ENCODE measurements around the gene TBCD.

Gene TBCD

DNA sequence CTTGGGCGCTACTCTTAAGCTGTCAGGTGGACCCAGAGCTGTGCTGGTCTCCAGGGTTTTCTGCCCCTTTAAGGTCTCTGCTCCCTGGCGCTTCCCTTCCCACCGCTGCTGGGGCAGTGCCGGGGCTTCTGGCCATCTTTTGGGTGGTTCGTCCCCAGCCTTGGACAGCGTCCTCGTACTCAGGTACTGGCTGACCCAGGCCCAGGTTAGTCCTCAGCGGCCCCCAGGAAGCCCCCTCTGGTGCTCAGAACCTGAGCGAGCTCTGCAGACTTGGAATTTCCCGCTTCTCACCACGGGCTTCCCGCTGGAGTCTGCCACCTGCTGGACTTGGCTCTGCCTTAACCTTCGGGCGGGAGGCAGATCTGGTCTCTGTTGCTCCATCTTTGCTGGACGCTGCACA lies 182.0 kb downstream of the TBCD start:
- DNase-seq (ENCODE audit: low read depth in 1 of 2, low spot score in 1 of 2), result no peak

DNA sequence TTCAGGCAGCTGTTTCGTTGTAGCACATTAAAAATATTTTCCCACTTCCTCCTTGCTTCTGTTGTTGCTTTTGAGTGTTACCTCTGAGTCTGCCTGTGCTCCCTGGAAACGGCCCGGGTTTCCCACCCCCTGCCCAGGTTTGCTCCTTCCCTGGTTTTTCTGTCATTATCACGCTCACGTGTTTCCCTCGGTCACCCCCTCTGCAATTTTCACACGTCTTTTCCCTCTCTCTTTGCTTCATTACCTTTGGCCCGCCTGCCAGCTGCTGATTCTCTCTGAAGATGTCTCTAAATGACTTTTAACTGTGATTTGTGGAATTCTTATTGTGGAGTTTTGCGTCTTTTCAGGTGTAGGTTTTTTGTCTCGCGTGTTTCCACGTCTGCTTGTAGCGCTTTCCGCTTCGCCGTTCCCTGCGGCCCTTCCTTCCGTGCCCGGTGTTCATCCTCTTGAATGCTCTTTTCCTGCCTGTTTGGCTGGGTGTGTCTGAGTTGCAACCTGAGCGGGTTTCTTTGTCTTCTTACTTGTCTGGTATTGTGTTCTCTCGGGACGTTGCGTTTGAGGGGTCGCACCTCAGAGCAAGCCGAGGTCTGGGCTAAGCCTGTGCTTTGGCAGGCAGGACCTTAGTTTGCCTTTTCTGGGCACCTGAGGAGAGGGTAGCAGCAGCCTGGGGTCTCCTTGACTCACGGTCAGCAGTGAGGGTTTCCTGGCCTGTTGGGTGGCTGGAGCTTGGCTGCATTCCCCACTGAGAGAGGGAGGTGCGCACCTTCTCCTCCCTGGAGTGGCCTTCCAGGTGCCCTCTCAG lies 184.3 kb downstream of the TBCD start:
- no peak for DNase-seq (ENCODE audit: low read depth in 1 of 2, low spot score in 1 of 2)

DNA sequence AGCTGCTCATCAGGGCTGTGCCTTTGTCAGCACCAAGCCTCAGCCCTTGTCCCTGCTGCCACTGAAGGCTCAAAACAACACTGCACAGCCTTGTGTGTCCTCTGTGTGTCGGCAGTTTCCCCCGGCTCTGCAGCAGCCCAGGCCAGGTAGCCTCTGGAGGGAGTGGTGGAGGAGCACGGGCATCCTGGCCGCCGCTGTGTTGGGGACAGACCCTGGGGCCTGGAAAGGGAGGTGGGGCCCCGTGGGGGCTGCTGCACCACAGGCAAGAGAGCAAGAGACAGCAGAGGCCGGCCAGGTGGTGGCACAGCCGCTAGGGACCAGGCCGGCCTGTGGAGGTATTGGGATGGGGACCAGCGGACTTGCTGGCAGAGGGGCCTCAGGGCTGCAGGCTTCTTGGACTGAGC lies 184.9 kb downstream of the TBCD start:
- no peak for DNase-seq (ENCODE audit: low read depth in 1 of 2, low spot score in 1 of 2)

DNA sequence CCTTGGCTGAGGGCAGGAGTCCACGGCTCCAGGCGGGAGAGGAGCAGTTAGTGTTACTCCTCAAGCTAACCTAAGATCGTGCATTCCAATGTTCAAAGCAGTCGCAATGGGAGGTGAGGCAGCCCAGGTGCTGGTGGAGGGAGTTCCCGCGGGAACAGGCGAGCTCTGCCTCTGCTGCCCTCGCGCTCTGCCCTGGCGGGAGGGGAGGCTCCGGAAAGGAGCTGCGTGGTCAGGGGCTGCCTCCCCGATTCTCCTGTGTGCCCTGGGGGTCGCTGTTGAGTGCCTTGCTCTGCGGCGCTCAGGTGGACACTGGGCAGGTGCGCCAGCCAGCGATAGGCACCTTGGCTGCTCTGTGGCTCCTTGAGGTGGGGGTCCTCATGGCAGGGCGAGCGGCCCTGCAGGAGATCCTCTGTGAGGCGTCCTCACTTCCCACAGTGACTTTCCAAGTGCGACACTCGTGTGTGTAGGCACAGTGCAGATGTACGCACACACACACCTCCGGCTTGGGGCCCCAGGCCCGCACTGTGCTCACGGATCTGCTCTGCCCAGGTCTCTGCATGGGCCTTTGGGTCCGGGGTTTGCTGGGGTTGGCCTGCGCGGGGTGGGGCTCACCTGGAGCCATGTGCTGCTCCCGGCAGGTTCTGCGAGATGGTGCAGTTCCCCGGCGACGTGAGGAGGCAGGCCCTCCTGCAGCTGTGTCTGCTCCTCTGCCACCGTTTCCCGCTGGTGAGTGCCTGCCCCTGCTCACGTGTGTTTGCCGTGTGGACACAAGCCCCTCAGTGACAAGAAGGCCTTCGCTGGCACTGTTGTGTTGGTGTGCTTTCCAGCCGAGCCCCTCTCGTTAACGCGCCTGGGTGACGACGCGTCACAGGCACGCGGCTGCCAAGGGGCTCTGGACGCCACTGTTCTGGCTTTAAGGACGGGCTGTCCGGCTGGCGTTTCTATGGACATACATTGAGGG lies 185.8 kb downstream of the TBCD start:
- DNase-seq (ENCODE audit: low read depth in 1 of 2, low spot score in 1 of 2), result no peak

DNA sequence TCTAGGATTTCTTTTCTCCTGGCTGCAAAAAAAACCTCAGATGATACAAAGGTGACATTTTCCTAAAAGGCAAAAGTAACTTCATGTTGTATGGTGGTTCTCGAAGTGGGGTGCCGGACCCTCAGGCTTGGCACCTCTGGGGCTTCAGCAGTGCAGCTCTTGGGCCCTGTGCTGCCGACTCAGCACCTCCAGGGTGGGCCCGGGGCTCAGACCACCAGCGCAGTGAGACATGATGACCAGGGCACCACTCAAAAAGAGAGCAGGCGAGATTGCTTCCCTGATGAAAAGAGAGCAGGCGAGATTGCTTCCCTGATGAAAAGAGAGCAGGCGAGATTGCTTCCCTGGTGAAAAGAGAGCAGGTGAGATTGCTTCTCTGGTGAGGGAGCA lies 186.6 kb downstream of the TBCD start:
- DNase-seq (ENCODE audit: low read depth in 1 of 2, low spot score in 1 of 2), result no peak

DNA sequence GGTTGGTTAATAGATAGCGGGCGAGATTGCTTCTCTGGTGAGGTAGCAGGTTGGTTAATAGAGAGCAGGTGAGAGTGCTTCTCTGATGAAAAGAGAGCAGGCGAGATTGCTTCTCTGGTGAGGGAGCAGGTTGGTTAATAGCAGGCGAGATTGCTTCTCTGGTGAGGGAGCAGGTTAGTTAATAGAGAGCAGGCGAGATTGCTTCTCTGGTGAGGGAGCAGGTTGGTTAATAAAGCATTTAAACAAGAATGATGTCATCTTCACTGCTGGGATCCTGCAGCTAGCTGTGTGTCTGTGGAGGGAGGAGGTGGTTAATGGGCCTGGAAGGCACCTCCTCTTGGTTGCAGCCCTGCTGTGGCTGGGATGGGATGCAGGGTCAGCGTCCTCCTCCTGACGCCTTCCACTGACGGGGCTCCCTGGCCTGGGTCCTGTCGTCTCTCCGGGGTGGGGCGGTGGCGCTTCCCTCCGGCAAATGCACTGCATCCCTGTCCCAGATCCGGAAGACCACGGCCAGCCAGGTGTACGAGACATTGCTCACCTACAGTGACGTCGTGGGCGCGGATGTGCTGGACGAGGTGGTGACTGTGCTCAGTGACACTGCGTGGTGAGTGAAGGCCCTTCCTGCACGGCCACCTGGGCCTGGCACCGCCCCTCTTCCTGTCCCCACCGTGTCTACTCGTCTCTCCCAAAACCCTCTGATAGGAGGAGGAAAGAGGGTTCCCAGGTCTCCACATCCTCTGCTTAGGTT lies 187.2 kb downstream of the TBCD start:
- DNase-seq (ENCODE audit: low read depth in 1 of 2, low spot score in 1 of 2), result no peak

DNA sequence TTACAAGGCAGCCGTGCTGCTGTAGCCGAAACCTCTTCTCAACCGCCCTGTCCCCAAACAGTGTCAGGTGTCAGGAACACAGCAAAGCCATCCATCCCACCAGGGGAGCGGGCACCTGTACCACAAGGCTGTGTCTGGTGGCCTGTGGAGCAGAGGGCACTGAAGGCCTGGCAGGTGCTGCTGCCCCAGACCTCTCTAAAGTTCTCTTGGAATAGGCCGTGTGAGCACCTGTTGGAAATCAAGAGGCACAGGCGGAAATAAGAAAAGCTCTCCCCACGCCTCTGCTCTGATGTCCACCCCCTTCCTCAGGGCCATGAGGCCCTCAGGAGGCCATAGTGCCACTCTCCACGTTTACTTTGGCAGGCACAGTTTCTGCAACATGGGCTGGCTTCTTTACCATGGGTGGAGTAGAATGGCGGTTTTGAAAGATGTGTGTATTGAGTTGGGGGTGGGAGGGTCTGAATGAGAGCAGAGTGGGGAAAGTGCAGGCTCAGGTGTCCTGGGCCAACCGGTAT lies 187.8 kb downstream of the TBCD start:
- no peak for DNase-seq (ENCODE audit: low read depth in 1 of 2, low spot score in 1 of 2)

DNA sequence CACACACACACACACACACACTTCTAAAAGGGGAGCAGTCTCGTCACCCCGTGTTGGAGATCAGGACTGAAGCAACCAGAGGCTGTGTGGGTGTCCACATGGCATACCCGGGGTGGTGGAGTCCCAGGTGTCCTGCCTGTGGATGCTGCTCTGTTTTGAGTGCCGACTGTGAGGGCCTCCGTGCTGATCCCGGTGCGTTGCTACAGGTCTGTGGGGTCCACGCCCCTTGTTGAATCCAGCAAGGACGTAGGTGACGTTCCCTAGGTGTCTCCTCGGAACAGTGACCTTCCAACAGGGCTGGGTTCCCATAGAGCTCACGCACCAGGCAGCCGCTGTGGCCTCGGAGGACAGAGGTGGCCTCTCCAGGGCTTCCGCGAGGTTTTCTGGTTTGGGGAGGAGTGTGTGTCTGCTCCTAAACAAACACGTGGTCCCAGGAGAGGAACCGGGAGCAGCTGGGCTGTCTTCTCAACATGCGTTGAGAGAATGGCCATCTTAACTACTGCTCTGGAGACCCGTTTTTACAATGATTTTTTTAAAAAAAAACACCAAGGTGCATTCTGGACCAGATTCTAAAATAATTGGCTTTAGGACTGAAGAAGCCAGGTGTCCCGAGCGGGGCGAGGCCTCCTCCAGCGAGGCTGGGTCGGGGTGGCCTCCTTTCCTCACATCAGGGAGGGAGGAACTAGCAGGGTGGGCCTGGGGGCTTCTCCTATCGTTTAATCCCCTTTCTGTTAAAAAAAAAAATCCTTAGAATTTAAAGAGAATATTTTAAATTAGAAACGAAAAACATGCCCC lies 188.6 kb downstream of the TBCD start:
- DNase-seq (ENCODE audit: low read depth in 1 of 2, low spot score in 1 of 2), result no peak

DNA sequence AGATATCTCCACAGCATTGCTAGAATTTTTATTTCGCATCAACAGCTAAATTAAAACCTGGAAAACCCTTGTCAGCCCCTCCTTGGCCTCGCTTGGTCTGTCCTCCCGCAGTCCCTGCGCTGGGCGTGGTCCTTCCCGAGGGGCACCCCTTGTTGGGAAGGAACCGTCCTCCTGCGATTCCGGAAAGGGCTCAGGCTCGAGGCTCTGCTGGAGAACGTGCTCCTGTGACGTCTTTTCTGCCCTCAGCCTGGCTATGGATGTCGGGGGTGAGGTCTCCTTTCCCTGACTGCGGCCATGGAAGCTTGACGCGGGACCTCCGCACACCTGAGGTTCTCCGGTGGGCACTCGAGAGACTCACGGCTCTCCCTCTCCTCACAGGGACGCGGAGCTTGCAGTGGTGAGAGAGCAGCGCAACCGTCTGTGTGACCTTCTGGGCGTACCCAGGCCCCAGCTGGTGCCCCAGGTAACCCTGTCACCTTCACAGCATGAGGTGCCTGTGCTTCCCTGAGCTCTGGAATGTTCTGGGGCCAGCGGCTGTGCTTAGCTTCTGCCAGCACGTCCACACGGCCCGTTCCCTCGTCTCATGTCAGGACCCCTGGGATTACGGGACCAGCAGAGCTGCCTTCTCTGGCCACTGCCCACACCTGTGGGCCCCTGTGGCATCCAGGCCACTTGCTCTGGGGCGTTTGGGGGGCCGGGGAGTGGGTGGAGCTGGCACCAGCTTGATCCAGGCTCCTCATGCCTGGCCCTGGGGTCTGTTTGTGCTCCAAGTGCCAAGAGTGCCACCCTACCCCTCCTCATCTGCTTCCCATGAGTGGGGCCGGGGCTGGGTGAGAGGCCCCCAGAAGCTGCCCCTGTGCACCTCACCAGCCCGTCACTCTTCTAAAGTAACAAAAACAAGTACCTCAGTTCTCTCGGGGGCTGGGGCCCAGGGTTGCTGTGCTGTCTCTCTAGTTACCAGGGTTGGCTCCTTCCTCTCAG lies 189.4 kb downstream of the TBCD start:
- no peak for DNase-seq (ENCODE audit: low read depth in 1 of 2, low spot score in 1 of 2)

DNA sequence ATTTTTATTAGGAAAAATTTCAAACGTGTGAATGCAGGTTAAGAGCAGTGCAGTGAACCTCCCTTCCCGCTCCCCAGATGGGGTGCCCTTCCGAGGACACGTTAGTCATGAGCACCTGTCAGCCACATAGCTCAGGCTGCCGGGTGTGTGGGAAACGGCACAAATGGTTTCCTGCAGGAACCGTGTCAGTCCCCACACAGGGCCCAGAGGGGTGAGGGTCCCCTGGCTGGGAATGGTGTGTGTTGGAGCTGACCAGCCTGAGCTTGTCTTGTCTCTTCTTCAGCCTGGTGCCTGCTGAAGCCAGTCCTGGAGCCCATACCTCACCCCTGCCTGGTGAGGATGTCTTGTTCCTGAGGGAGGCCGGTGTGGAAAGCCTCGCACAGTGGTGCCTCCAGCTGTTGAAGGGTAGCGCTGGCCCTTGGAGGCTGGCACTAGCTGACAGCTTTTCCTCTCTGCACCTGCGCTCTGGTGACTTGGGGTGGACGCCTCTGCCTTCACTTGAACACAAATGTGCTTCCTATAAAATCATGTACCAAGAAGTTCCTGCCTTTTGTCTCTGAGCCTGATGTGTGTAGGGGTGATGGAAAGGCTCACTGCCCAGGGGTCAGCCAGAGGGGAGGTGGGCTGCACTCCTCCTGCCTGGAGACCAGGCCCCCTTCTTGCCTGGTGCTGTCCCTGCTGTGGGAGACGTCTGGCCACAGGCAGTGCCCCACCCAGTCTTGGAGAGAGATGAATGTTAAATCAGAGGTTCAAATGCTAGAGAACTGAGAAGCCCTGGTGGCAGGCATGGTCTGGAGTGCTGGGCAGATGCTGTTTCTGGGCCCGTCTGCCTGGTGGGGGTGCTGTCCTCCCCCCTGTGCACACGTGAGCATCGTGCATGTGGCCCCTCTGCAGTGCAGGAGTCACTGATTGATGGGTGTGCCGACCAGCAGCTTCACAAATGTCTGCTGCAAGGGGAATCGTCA lies 190.6 kb downstream of the TBCD start:
- DNase-seq (ENCODE audit: low read depth in 1 of 2, low spot score in 1 of 2), result no peak

DNA sequence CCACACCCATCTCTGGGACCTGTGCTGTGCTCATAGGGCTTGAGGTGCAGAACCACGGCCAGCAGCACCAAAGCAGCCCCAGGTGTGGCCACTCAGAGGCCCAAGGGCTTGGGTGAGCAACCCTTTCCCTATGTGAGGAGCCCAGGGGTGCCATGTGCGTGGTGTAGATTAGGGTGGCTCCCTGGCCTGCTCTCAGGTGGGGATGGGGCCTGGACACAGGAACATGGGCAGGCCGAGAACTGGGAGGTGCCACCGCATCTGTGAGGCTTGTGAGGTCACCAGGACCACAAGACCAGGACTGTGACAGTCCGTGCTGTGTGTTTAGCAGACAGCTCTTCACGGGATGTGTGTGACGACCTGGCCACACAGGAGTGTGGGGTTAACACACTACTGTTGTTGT lies 191.5 kb downstream of the TBCD start:
- DNase-seq (ENCODE audit: low read depth in 1 of 2, low spot score in 1 of 2), result no peak

DNA sequence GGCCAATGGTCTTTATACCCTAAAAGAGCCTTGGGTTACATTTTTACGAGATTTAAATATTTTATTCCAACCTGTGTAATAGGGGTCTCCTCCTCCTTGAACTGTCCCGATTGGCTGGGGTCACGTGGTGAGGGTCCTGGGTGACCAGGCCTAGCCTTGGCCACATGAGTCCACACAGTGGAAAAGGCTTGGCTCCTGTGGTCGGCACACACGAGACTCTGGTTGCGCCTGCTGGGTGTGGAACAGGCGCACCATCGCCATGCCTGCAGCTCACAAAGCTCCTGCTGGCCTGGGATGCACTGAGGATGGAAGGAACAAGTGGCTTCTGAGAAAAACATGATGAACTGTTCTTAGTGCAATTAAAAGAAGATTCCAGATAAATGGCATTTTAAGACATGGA lies 191.9 kb downstream of the TBCD start:
- no peak for DNase-seq (ENCODE audit: low read depth in 1 of 2, low spot score in 1 of 2)

DNA sequence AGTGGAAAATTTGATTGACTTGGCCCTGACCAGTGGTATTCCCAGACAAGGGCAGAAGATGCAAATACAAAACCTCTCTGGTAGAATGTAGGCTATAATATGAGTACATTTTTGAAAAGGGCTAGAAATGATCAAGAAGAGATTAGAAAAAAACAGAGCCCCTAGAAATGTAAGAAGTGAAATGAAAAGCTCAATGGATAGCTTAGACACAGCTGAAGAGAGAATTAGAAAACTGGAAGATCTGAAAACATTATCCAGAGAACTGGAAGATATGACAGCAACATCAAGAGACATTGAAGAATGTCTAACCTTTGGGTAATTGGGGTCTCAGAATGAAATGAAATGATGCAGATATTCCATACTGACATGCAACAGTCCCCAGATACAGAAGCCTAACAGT lies 193.1 kb downstream of the TBCD start:
- DNase-seq (ENCODE audit: low read depth in 1 of 2, low spot score in 1 of 2), result no peak

DNA sequence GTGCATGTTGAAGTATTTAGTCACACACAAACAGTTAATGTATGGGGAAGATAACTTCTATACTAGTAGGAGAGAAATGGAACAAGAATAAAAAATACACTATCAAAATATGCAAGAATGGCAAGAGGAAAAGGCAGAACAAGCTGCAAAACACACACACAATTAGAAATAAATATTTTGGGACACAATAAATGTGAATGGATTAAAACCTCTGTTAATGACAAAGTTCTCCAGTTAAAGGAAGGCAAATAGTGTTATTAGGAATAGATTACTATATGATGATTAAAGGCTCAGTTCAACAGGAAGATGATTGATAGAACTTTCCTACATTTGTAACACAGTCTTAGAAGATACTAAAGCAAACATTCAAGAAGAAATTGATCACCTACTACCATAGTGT lies 194.2 kb downstream of the TBCD start:
- no peak for DNase-seq (ENCODE audit: low read depth in 1 of 2, low spot score in 1 of 2)

DNA sequence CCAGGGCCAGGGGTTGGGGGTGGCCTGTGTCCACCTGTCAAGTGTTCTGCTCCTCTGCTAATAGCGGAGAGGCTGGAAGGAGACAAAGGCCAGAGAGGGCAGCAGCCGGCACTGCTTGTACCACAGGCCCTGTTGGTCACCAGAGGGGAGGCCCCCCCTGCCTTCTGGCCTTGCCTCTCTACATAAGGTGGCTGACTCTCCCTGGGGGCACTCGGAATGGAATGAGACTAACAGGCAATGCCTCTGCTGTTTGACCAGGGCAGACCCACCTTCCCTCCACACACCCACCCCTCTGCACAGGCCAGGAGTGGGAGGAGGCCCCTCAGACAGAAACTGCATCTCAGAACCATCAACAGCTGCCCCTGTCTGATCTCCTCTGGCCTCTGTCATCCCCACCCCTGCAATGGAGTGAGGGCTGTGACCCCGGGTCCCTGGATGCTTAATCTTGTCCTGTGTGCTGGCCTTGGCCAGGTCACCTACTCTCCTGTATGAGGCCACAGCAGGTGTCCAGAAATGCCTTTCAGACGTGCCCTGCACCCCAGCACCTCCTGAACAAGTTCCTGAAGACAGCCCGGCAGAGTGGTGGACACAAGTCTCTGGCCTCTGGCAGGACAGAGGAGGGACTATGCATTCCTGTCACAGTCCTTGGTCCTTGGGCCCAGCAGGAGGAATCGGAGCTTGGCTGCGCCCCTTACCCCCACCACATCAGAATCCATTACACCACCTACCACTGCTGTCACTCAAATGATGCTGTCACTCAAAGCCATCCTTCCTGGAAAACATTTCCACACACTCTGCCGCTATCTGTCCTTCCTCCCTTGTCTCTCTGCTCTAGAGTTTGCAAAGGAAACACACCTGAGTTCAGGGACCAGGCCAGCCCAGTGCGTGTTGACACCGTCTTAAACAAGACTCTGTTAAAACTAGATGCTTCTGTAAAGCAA lies 195.5 kb downstream of the TBCD start:
- no peak for DNase-seq (ENCODE audit: low read depth in 1 of 2, low spot score in 1 of 2)

DNA sequence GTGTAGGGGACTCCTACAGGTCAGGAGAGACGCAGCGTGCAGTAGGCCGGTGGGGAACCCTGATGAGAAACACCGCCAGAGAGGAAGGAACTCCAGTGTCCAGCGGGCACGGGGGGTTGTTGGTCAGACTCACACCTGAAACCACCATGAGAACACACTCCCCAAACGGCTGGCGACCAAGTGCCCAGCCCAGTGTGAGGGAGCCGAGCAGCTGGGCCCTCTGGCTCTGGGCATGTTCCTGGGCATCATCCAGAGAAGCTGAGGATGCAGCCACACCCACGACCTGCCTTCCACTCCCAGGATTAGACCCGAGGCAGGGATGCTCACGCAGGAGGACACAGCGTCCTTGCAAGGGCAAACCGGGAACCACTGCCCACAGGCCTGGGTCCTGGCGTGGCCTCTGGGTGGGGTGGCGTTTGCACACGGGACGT lies 196.2 kb downstream of the TBCD start:
- no peak for DNase-seq (ENCODE audit: low read depth in 1 of 2, low spot score in 1 of 2)

DNA sequence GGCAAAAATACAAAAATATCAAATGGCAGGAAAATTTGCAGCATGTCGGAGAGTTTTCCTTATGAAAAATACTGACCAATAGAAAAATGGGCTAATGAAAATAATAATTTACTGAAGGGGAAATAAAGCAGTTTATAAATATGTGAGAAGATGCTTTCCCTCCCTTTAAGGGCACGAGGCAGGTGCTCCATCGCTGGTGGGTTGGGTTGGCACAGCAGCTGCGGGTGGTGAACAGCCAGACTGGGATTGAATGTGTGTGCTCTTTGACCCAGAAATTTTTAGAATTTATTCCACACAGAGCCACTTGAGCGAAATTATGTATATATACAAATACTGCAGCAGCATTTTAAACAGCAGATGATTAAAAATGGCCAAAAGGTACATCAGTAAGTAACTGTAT lies 197.1 kb downstream of the TBCD start:
- DNase-seq (ENCODE audit: low read depth in 1 of 2, low spot score in 1 of 2), result no peak

Measured in stimulated activated CD4-positive, alpha-beta T cell treated with anti-CD3 and anti-CD28 coated beads, Interleukin-15, amount 100 ng/mL, for 1 hour (primary cell).